Caco-2 (cell line): Measurements from ENCODE around the gene GRK1. TPM values are rescaled to one million over a fixed set of nuclear protein-coding genes. Genes with fewer than 3 reads are reported as not detected.

ENCODE experiments used
- BruUV-seq: library from RNA; stranded (reverse); fragments of 400-500 nt; replicated peaks from 2 replicates; lab custom pipeline; 2021; lab: Mats Ljungman, UMichigan
- CTCF ChIA-PET: fragments of 300-600 bp; sonication (Branson Sonifier 250); formaldehyde crosslinking; loops from one replicate; lab custom pipeline; 2022; ENCODE audit warnings: antibody characterized with exemption; lab: Charles Lee
- POLR2A ChIA-PET: fragments of 300-600 bp; sonication (Branson Sonifier 250); formaldehyde crosslinking; loops from one replicate; lab custom pipeline; 2022; ENCODE audit warnings: antibody characterized with exemption; lab: Charles Lee
- DNase-seq, 2 experiments: peaks; one replicate each; pipeline versions ENCODE4 v3.0.0 to v3.0.0-alpha.2; 2020 to 2022
- H3K27me3 ChIP-seq: replicated peaks from 2 replicates; pipeline ENCODE4 v1.6.0; 2011; ENCODE audit warnings: low read length; ENCODE audit not compliant: control insufficient read depth, insufficient read depth
- H3K36me3 ChIP-seq: 2 replicates; pipeline ENCODE4 v1.5.1; 2011; ENCODE audit warnings: low read length; ENCODE audit not compliant: control insufficient read depth, insufficient read depth
- H3K4me1 ChIP-seq: fragments of 250-450 bp; sonication (Bioruptor Pico); 2 replicates; pipeline ENCODE4 v1.5.1; 2020; ENCODE audit warnings: mild to moderate bottlenecking
- H3K4me3 ChIP-seq: 2 replicates; pipeline ENCODE4 v1.5.1; 2011; ENCODE audit warnings: low read depth, mild to moderate bottlenecking, control low read depth, low read length
- H3K9me3 ChIP-seq: fragments of 250-450 bp; sonication (Bioruptor Pico); 2 replicates; pipeline ENCODE4 v1.5.1; 2020; ENCODE audit warnings: mild to moderate bottlenecking, moderate library complexity
- H3K27ac Mint-ChIP-seq: one replicate; pipeline ENCODE4 v1.8.0; 2022; ENCODE audit warnings: mixed read lengths; ENCODE audit not compliant: unreplicated experiment
- H3K27me3 Mint-ChIP-seq: one replicate; pipeline ENCODE4 v1.8.0; 2022; ENCODE audit warnings: mixed read lengths; ENCODE audit not compliant: insufficient read depth, unreplicated experiment
- H3K36me3 Mint-ChIP-seq: one replicate; pipeline ENCODE4 v1.8.0; 2022; ENCODE audit warnings: mild to moderate bottlenecking, mixed read lengths; ENCODE audit not compliant: insufficient read depth, unreplicated experiment
- H3K4me1 Mint-ChIP-seq: one replicate; pipeline ENCODE4 v1.8.0; 2022; ENCODE audit warnings: low read depth, mixed read lengths; ENCODE audit not compliant: unreplicated experiment
- H3K4me3 Mint-ChIP-seq: one replicate; pipeline ENCODE4 v1.8.0; 2022; ENCODE audit warnings: mild to moderate bottlenecking, moderate library complexity, mixed read lengths; ENCODE audit not compliant: unreplicated experiment
- H3K9me3 Mint-ChIP-seq: one replicate; pipeline ENCODE4 v1.8.0; 2022; ENCODE audit warnings: mixed read lengths; ENCODE audit not compliant: unreplicated experiment
- CTCF ChIP-seq, 2 experiments: fragments of 200-600 bp in 1 of 2; IDR thresholded peaks; 1 replicate in 1 of 2; 2 replicates in 1 of 2; pipeline versions ENCODE4 v1.5.1 to v1.8.0; 2011 to 2022; ENCODE audit warnings: antibody characterized with exemption in 1 of 2, control low read depth in 1 of 2, inconsistent platforms in 1 of 2, low read depth in 1 of 2, low read length in 1 of 2, mild to moderate bottlenecking in 1 of 2, moderate library complexity in 1 of 2; ENCODE audit not compliant: insufficient read depth in 1 of 2, severe bottlenecking in 1 of 2, unreplicated experiment in 1 of 2
- intact Hi-C: fragments of 100-400 bp; cut with micrococcal nuclease; formaldehyde crosslinking; loops from one replicate; pipeline ENCODE4 v1.10.0; 2022; ENCODE audit not compliant: unreplicated experiment
- total RNA-seq: library from RNA; stranded (reverse); gene quantifications from 2 replicates; pipeline ENCODE4 v1.2.3, GENCODE V29; 2022

GRK1 gene
- total RNA-seq, 1 experiment from 2014 or later = not detected

DNA sequence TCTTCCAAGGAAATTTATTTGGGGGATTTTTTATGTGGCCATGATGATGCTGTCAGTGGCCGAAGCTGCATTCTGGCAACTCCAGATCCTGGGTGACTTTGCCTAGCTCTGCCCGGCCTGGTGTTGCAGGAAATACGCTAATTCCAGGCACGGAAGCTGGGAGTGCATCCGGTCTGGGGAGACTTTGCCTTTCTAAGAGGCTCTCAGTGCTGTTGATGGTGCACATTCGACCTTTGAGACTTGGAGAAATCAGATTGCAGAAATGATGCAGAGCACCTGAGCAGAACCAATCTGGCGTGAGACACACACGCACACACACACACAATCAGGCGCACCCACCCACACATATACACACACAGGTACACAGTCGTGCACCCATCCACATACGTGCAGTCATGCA, 86.2 kb downstream of the GRK1 start:
- peaks cover 4% of the 10 kb centered on the region for H3K27me3 Mint-ChIP-seq
- peaks cover 6% of the 10 kb centered on the region for H3K36me3 Mint-ChIP-seq
- Histone ChIP-seq H3K4me3 (no peak overlapping the region), H3K9me3 (no peaks in the 10 kb centered on the region; the same call in 1 of the 2 replicates), H3K27me3 (no peaks in the 10 kb centered on the region), H3K4me1 (no peaks in the 10 kb centered on the region), H3K36me3 (no peaks in the 10 kb centered on the region)
- peaks cover 7% of the 10 kb centered on the region for H3K4me1 Mint-ChIP-seq
- ChIA-PET POLR2A (no interaction called here), CTCF (no interaction called here)
- no peak overlapping the region for H3K4me3 Mint-ChIP-seq
- intact Hi-C loops = no loop called here
- BruUV-seq = no TSS peak
- no peak for TF ChIP-seq CTCF (IDR thresholded peaks at IDR 0.05; ENCODE audit: insufficient read depth in 1 of 2, low read depth in 1 of 2, low read length in 1 of 2, severe bottlenecking in 1 of 2, unreplicated experiment in 1 of 2)
- DNase-seq = no peak
- peaks cover 21% of the 10 kb centered on the region for H3K9me3 Mint-ChIP-seq
- no peak overlapping the region for H3K27ac Mint-ChIP-seq

- Mint-ChIP-seq H3K27me3 (peaks cover 4% of the 10 kb centered on the region), H3K4me1 (peaks cover 8% of the 10 kb centered on the region), H3K27ac (no peak overlapping the region), H3K4me3 (no peak overlapping the region), H3K9me3 (peaks cover 21% of the 10 kb centered on the region), H3K36me3 (peaks cover 7% of the 10 kb centered on the region)
- no TSS peak for BruUV-seq
- no peak for DNase-seq
- Histone ChIP-seq H3K27me3 (no peaks in the 10 kb centered on the region), H3K4me3 (no peak overlapping the region), H3K4me1 (no peaks in the 10 kb centered on the region), H3K9me3 (no peaks in the 10 kb centered on the region; the same call in 1 of the 2 replicates), H3K36me3 (no peaks in the 10 kb centered on the region)
- ChIA-PET POLR2A (no interaction called here), CTCF (no interaction called here)
- no peak for TF ChIP-seq CTCF (IDR thresholded peaks at IDR 0.05; ENCODE audit: insufficient read depth in 1 of 2, low read depth in 1 of 2, low read length in 1 of 2, severe bottlenecking in 1 of 2, unreplicated experiment in 1 of 2)
- intact Hi-C loops = no loop called here
Observed at GRCh38 chr13:113754242-113754641, 87.2 kb downstream of the GRK1 start.

GRCh38 chr13:113754691-113755090, 87.7 kb downstream of the GRK1 start:
- BruUV-seq = no TSS peak
- H3K9me3 Mint-ChIP-seq = peaks cover 21% of the 10 kb centered on the region
- DNase-seq = no peak
- H3K27me3 ChIP-seq = no peaks in the 10 kb centered on the region
- H3K9me3 ChIP-seq = no peaks in the 10 kb centered on the region; the same call in 1 of the 2 replicates
- H3K27ac Mint-ChIP-seq = no peak overlapping the region
- H3K4me1 ChIP-seq = 0 out of 2 replicates have a peak, but pooled peaks cover 2% of the 10 kb centered on the region
- no peak for TF ChIP-seq CTCF (IDR thresholded peaks at IDR 0.05; ENCODE audit: insufficient read depth in 1 of 2, low read depth in 1 of 2, low read length in 1 of 2, severe bottlenecking in 1 of 2, unreplicated experiment in 1 of 2)
- H3K27me3 Mint-ChIP-seq = peaks cover 8% of the 10 kb centered on the region
- H3K36me3 ChIP-seq = no peaks in the 10 kb centered on the region
- CTCF ChIA-PET = no interaction called here
- intact Hi-C loops = no loop called here
- no peak overlapping the region for H3K4me3 Mint-ChIP-seq
- H3K36me3 Mint-ChIP-seq = peaks cover 9% of the 10 kb centered on the region
- peaks cover 12% of the 10 kb centered on the region for H3K4me1 Mint-ChIP-seq
- POLR2A ChIA-PET = no interaction called here
- no peak overlapping the region for H3K4me3 ChIP-seq
